ENCODE measurements around the gene PARP9. TPM values are rescaled to one million over a fixed set of nuclear protein-coding genes. Genes with fewer than 3 reads are reported as not detected.

PARP9 gene
- total RNA-seq, 1 experiment from 2014 or later: 1.8 TPM

GRCh38 chr3:122514123-122515019 lies 49.7 kb downstream of the PARP9 start, which contains the start of gene KPNA1 (continued):
- TF ChIP-seq EMX1 (CRISPR knock-in tag; IDR thresholded peaks at IDR 0.05): no peak
- TF ChIP-seq TEAD4 (CRISPR knock-in tag; IDR thresholded peaks at IDR 0.05): 0 out of 2 replicates have a peak, but pooled peaks have one; percentile 71
- peak; percentile 70; the same call in 1 of the 2 replicates for TF ChIP-seq ARID4B (CRISPR knock-in tag; IDR thresholded peaks at IDR 0.05; ENCODE audit: borderline replicate concordance)
- peak; percentile 100 for TF ChIP-seq ZNF121 (CRISPR knock-in tag; IDR thresholded peaks at IDR 0.05)
- no peak for TF ChIP-seq ERG (CRISPR knock-in tag; IDR thresholded peaks at IDR 0.05)
- no peak for TF ChIP-seq NR2C2 (CRISPR knock-in tag; IDR thresholded peaks at IDR 0.05)
- no peak for TF ChIP-seq GABPB1 (CRISPR knock-in tag; IDR thresholded peaks at IDR 0.05)
- TF ChIP-seq TCF7 (CRISPR knock-in tag; IDR thresholded peaks at IDR 0.05; ENCODE audit: low read depth): peak; percentile 91
- peak; percentile 80; the same call in 1 of the 2 replicates for TF ChIP-seq FOXP4 (CRISPR knock-in tag; IDR thresholded peaks at IDR 0.05)
- TF ChIP-seq ZNF512 (CRISPR knock-in tag; IDR thresholded peaks at IDR 0.05; ENCODE audit: borderline replicate concordance): peak; percentile 41; the same call in 1 of the 2 replicates
- no peak for TF ChIP-seq ATF1 (CRISPR knock-in tag; IDR thresholded peaks at IDR 0.05)

- DNase-seq (ENCODE audit: low spot score): no peak
- H3K4me1 Mint-ChIP-seq: peaks cover 48% of the 10 kb centered on the region
- ATAC-seq: no peak
- peak overlapping the region; percentile 98 for H3K27ac Mint-ChIP-seq
- no peaks in the 10 kb centered on the region for H3K9me3 Mint-ChIP-seq
- CTCF ChIA-PET: no interaction called here
- TF ChIP-seq E2F4 (CRISPR knock-in tag; IDR thresholded peaks at IDR 0.05; ENCODE audit: borderline replicate concordance, low read depth) (no peak), ZNF121 (CRISPR knock-in tag; IDR thresholded peaks at IDR 0.05) (peak; percentile 92)
- POLR2A ChIA-PET: no interaction called here
- peak overlapping the region; percentile 95 for H3K4me3 Mint-ChIP-seq
- no peaks in the 10 kb centered on the region for H3K27me3 Mint-ChIP-seq (ENCODE audit: low read depth)
- H3K36me3 Mint-ChIP-seq: no peaks in the 10 kb centered on the region
These were observed 50.5 kb downstream of the PARP9 start for GRCh38 chr3:122513386-122514122.

Measured in WTC11 (cell line).